NCI-H1417 treated with DMSO at 0.1 percent for 48 hours (cell line): ENCODE results near the gene WDR73.
A peak's percentile ranks its signal among the peaks of the same experiment; 100 is the strongest.

Experiments
- DNase-seq: peaks from one replicate; lab custom pipeline; 2025; lab: John Stamatoyannopoulos, UW

Gene WDR73

DNA sequence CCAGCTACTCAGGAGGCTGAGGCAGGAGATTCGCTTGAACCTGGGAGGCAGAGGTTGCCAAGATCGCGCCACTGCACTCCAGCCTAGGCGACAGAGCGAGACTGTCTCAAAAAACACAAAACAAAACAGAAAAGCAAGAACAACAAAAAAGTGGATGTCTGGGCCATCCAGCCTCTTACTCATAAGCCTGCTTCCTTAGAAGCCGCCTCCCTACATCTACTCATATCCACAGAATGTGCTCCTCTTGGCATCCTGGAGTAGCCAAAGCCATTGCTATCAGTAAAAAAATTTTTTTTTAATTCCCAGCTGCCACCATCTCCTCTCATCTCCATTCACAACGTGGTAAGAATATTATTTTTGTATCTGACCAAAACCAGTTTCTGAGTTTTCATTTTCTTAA lies 42.5 kb downstream of the WDR73 start:
- no peak for DNase-seq

DNA sequence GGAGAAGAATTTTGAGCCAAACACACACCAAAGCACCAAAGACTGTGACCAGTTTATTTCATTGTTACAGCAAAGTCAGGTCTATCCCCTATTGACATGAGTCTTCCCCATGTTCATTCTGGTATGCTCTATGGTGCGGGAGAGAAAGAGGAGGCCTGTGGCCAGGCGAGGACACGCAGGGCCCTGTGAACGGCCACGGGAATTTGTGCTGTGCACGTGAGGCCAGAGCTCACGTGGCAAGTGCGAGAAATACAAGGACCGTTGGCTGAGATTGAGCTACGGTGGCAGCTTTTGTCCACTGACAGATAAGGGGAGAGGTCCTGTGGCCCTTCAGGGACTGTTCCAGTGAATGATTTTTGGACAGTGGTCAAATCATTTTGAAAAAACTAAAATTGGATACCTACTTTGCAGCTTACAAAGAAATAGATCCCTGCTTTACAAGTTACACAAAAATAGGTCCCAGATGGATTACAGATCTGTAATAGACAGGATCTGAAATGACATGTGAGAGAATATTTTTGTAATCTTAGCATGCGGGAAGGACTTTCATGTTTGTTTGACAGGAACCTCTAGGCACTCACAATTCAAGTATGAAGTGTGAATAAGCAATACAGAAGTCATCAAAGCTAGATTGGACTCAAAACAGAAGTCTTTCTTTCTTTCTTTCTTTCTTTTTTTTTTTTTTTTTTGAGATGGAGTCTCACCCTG lies 44.1 kb downstream of the WDR73 start:
- DNase-seq, result no peak

DNA sequence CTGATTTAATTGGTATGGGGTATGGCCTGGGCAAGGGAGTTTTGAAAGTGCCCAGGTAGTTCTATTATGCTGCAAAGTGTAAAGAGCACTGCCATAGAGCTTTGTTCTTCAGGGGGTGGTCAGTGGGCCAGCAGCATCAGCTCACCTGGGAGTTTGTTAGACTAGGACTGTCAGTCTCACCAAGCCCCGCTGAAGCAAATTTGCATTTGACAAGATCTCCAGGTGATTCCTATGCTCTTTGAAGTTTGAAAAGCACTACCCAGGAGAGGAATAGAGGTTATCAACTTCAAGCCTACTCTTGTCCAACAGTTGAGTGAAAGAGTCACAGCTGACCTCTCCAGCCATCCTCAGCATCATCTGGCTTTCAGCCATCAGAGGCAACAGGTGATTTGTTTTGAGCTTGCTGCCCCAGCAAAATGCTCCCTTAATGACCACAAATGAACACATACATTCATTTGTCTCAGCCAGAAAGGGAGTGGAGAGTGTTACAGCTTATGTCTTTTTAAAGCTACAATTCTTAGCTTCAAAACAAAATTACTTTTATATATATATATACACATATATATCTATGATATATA lies 45.3 kb downstream of the WDR73 start:
- no peak for DNase-seq

DNA sequence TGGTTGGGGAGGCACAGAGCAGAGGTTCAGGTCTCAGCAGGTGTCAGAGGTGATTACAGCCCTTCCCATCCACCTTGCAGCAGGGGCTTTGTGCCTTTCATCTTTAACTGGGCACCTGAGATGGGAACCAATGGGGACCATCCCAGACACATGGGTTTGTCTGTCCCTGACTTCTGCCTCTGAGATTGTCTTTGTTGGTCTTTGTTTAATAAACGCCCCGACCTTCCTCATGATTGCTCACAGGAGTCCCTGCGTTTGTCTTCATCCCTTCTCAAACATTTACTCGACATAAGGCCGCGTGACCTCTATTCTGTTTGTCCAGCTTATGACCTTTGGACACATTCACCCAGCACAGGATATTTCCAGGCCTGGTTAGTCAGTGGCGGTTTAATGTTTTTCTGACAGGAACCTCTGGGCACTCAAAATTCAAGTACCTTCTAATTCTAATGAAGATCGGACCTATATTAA lies 47.4 kb downstream of the WDR73 start:
- DNase-seq, result no peak

DNA sequence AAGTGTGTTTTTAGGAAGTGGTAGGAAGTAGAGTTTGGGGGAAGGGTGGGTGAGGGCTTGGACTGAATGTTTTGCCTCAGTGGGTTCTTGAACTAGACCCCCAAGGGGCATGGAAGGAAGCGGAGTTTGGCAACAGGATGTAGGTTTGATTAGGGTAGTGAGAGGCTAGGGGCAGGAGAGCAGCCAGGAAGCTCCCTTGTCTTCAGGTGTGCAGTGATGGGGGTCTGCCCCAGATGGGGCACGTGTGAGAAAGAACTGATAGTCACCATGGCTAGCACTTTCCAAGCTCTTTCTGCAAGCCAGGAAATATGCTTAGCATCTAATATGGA lies 48.6 kb downstream of the WDR73 start:
- no peak for DNase-seq

- no peak for DNase-seq
Measured at GRCh38 chr15:84604826-84605553, 49.1 kb downstream of the WDR73 start.

DNA sequence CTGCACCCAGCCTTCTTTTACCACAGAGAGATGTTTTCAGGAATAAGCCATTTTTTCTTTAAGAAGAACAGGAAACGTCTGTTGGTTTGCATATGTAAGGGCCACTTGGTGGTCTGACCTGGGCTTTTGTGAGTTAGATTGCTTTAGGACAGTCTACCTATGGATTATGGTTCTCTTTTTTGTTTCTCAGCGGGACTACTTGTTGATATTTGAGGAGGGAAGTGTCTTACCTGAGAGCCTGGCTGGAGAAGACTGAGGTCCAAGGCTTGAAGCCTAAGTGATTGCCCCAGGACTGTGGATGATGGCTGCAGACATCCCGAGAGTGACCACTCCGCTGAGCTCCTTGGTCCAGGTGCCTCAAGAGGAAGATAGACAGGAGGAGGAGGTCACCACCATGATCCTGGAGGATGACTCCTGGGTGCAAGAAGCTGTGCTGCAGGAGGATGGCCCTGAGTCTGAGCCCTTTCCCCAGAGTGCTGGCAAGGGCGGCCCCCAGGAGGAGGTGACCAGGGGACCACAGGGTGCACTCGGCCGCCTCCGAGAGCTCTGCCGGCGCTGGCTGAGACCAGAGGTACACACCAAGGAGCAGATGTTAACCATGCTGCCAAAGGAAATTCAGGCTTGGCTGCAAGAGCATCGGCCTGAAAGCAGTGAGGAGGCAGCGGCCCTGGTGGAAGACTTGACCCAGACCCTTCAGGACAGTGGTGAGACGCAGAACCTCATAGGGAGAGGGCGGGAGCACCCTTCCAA lies 50.3 kb downstream of the WDR73 start:
- no peak for DNase-seq

DNA sequence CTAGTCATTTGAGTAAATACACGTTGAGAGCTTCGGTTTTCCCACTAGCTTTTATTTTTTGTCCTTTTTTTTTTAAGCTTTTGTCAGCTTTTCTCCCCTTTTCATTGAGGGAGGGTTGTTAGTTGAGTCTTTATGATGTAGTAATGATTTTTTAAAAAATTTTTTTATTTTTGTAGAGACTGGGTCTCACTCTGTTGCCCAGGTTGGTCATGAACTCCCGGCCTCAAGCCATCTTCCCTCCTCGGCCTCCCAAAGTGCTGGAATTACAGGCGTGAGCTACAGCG lies 52.6 kb downstream of the WDR73 start:
- DNase-seq, result no peak

DNA sequence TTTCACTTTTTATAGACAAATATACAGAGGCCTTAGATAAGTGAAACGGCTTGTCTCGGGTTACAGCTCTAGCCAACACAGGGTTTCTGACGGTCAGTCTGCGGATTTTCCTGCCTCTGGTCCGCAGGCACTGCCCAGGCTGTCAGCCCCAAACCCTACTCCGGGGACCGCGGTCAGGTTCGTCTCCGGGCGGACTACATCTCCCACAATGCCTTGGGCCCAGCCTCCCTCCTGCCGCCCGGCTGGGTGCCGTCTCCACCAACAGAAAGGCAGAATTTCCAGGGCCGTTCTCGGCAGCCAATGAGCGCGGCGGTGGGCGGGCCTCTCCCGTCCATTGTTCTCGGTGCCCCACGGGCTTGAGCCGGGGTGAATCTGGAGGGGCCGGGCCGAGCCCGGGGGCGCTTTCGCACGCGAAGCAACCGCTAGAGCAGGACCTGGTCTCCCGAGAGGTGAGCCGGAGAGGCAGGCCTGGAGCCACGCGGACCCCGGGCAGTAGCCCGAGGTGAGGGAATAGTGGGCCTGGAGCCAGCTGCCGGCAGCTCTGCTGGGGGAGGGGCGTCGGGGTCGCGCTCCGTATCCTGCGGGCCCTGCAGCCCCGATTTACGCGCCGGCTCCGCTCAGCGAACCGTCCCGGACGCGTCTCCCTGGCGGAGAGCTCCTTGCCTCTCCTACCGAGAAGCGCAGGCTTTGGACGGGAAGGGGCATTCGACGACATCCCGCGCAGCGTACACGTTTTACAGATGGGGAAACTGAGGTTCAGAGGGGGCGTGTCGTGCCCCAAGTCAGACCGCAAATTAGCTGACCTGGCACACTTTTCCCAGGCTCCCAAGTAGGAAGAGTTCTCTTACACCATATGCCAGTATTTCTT lies 53.2 kb downstream of the WDR73 start, which contains the start of gene ZSCAN2:
ZSCAN2 (plus strand) TSS at position 323 of the 868 bp plus-strand sequence. CDS start 2,919 bp downstream, outside the sequence.
- peak; percentile 93 for DNase-seq

- DNase-seq, result peak; percentile 30
Measured at GRCh38 chr15:84600331-84600686, 53.8 kb downstream of the WDR73 start.

DNA sequence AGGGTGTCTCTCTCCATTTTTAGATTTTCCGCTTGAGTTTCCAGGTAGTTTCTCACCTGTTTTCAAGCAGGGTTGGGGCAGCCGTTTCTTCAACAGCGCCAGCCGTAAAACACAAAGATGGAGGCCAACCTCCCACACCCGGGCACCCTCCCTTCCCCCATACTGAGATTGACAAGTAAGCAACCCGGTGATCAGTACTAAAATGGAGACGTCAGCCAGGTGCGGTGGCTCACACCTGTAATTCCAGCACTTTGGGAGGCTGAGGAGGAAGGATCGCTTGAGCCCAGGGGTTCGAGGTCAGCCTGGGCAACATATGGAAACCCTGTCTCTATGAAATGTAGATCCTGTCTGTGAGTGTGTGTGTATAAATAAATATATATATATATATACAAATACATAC lies 54.2 kb downstream of the WDR73 start:
- no peak for DNase-seq

- no peak for DNase-seq
Measured at GRCh38 chr15:84598993-84599392, 55.1 kb downstream of the WDR73 start.

DNA sequence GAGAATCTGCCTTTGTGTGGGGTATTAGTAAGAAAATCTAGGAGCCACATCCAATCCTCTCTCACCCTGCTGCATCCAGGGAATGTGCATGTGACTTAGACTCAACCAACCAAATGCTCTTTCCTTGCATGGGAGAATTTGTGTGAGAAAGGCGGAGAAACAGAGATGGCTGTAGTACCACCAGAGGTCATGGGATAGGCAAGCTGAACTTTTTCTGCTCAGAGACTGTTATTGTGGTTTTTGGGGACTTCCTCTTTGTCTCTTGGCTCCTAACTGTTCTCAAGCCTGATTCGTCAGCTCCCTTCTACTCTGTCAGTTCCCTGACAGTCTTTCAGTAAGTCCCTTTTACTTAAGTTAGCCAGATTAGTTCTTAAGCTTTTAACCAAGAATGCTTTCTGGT lies 55.8 kb downstream of the WDR73 start:
- DNase-seq, result no peak

- no peak for DNase-seq
Measured at GRCh38 chr15:84597296-84597695, 56.8 kb downstream of the WDR73 start.

DNA sequence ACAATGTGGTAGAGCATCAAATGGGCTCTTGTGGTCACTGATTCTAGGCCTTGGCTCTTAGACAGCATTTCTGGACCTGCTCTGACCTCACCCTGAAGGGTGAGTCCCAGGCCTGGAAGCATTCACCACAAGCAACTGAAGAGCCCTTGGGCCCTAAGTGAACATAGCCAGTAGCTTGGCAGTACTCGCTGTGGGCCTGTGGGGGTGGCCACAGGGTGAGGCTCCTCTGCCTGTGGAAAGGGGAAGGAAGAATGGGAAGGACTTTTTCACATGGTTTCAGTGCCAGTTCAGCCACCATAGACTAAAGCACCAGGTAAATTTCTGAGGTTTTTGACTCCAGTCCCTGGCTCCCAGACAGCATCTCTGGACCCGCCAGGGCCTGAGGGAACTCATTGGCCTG lies 58.4 kb downstream of the WDR73 start:
- no peak for DNase-seq

- DNase-seq, result no peak
Measured at GRCh38 chr15:84594617-84595290, 59.3 kb downstream of the WDR73 start.

DNA sequence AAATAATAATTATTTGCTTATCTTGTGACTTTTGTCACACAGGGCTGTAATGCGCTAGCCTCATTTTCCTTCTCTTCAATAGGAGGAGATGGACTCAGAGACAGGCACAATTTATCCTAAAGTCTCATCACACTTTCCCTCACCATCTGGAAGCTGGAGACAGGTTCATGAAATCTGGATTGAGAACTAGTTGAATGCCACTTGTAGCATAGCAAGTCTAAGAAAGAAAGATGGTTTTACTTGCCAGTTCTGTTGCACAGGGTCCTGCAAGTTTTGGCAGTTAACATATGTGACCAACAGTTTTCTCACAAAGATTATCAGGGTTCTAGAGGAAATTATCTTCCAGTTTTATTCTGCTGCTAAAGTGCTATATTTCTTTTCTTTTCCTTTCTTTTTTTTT lies 62.3 kb downstream of the WDR73 start:
- no peak for DNase-seq

DNA sequence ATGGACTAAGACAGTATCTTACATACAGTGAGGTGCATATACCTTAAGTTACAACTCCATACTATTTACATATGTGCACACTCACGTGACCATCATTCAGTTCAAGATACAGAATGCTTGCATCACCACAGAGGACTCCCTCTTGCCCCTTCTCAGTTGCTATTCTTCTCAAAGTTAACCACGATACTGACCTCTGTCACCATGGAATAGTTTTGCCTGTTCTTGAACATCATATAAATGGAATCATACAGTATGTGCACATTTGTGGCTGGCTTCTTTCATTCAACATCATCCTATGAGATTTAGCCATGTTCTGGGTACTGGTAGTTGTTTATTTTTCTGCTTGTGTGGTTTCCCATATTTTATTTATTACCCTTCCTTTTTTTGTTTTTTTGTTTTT lies 63.7 kb downstream of the WDR73 start:
- no peak for DNase-seq
